Activated T-cell treated with anti-CD3 and anti-CD28 coated beads, Interleukin-2, amount 50 U/mL, for 72 hours (primary cell): Measurements from ENCODE around the gene FGFR3. TPM values are rescaled to one million over a fixed set of nuclear protein-coding genes. Genes with fewer than 3 reads are reported as not detected.

Source experiments
- ATAC-seq, 2 donors: fragments of 150-1000 bp; cut with Tn5 transposase; replicated peaks in 1 of 2; 2 replicates each; pipeline ENCODE4 v1.10.0; 2021; ENCODE audit warnings: moderate library complexity in 2 of 2, mild to moderate bottlenecking in 1 of 2
- DNase-seq, 2 donors: peaks; one replicate each; pipeline ENCODE4 v3.0.0; 2021 to 2022; ENCODE audit warnings: mixed read lengths in 1 of 2
- H3K27ac Mint-ChIP-seq: one replicate; pipeline ENCODE4 v1.8.0; 2022; ENCODE audit warnings: mild to moderate bottlenecking, moderate library complexity, mixed read lengths
- H3K27me3 Mint-ChIP-seq: one replicate; pipeline ENCODE4 v1.8.0; 2022; ENCODE audit warnings: low read depth, mixed read lengths
- H3K36me3 Mint-ChIP-seq, 2 donors: one replicate each; pipeline ENCODE4 v1.8.0; 2022; ENCODE audit warnings: mixed read lengths in 2 of 2, mild to moderate bottlenecking in 1 of 2; ENCODE audit not compliant: insufficient read depth in 2 of 2
- H3K4me1 Mint-ChIP-seq: one replicate; pipeline ENCODE4 v1.8.0; 2022; ENCODE audit warnings: low read depth, mixed read lengths
- H3K4me3 Mint-ChIP-seq, 2 donors: one replicate each; pipeline ENCODE4 v1.8.0; 2022; ENCODE audit warnings: mild to moderate bottlenecking in 2 of 2, mixed read lengths in 2 of 2, moderate library complexity in 2 of 2
- H3K9me3 Mint-ChIP-seq, 2 donors: one replicate each; pipeline ENCODE4 v1.8.0; 2022; ENCODE audit warnings: mixed read lengths in 2 of 2
- total RNA-seq, 2 donors: library from RNA; stranded (reverse); gene quantifications; one replicate each; pipeline ENCODE4 v1.2.3, GENCODE V29; 2022

Gene FGFR3
- total RNA-seq, 2 donors from 2014 or later: 0.36 TPM; not detected in 1

DNA sequence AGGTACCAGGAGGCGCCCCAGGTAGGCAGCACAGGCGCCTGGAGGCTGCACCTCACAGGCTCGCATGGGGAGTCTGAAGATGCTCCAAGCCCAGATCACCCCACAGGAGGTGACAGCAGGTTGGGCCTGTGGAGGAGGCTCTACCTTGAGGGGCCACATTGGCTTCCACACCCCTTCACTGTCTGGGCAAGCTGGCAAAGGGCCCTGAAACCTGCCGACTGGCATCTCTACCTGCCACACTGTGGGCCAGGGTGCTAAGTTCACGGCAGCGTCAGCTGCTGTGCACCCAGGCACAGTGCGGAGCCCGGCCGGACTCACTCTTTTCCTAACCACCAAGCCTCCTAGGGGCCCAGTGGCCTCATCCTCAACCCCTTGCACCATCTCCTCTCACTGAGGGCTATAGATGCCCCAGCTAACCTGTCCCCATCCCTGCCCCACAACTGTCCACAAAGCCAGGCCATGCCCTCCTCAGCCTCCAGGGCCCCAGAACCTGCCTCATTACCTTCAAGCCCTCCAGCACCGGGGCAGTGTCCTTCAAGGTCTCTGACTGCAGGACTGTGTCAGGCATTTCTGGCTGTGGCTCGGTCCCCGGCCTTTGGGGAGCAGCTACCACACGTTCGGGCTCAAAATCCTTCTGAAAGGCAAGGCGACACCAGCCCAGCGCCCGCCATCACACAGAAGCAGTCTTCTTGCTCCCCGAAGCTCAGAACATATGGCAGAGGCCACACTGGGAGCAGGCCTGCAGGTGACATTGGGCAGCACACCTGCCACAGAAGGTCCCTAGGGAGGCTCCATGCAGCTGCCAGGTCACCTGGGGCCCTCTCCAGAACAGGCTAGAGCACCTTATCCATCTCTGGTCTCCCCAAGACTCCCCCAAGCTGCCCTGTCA lies 28.8 kb downstream of the FGFR3 start:
- Mint-ChIP-seq H3K4me1 (no peaks in the 10 kb centered on the region), H3K4me3 (no peak overlapping the region), H3K9me3 (no peaks in the 10 kb centered on the region), H3K27me3 (no peaks in the 10 kb centered on the region), H3K27ac (no peak overlapping the region), H3K36me3 (peaks cover 1 to 20% of the 10 kb centered on the region in 2 donors)
- DNase-seq (no peak), ATAC-seq (no peak)

DNA sequence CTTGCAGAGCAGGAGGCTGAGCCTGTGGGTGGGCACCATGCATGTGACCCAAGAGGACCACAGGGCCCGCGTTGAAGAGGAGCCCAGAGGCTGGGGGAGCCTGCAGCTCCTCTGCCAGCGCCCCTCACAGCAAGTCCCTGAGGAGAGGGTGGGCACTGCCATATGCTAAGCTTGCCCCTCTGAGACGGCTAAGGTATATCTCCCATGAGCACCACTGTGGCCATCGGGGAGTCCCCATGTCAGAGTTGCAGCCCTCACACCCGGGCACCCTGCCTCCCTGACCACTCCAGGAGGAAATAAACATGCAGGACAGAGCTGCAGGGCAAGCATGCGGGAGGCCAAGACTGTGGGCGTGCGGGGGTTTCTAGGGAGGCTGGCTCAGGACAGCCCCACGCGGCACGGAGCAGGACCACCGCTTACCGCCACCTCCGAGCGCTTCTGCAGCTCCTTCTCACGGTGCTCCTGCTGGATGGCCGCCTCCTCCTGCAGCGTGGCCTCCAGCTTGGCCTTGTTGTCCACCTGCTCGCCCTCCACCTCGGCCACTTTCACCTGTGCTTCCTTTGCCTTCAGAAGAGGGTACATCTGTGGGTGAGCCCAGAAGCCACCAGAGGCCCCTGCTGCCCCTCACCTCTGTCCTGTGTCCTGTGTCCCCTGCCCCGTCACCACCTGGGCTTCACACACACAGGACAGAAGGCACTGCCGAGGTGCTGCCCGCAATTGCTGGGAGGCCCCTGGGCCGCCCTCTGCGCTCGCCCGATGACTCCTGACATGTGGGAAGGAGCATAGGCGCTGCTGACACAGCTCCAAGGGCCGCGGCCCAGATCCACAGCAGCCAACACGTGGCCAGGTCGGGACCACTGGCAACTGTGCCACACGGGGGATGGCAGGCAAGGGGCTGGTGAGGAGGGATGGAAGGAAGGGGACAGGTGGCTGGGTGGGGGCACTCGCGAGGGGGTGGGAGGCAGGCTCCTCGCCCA lies 29.8 kb downstream of the FGFR3 start:
- H3K27me3 Mint-ChIP-seq: no peaks in the 10 kb centered on the region
- ATAC-seq: no peak
- no peaks in the 10 kb centered on the region for H3K4me1 Mint-ChIP-seq
- peaks cover 1 to 20% of the 10 kb centered on the region in 2 donors for H3K36me3 Mint-ChIP-seq
- no peaks in the 10 kb centered on the region for H3K9me3 Mint-ChIP-seq
- DNase-seq: no peak
- H3K4me3 Mint-ChIP-seq: no peak overlapping the region
- H3K27ac Mint-ChIP-seq: no peak overlapping the region

DNA sequence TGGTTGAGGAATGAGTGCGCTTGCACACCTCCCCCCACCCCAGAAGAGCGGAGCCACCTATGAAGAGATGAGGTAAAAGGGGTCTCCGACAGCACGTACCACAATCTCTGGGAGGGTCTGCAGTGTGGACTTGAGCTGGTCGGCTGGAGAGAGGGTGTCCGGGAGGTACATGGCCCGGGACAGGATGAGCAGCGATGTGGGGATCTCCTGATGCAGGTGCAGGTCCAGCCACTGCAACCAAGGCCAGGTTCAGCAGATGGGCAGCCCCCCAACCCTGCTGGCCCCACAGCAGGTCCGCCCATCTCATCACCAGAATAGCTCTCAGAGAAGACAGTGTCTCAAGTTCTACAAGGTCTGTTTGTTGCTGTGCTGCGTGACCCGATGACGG lies 30.4 kb downstream of the FGFR3 start:
- Mint-ChIP-seq H3K4me3 (no peak overlapping the region), H3K27me3 (no peaks in the 10 kb centered on the region), H3K4me1 (no peaks in the 10 kb centered on the region), H3K27ac (no peak overlapping the region), H3K36me3 (peaks cover 1 to 16% of the 10 kb centered on the region in 2 donors), H3K9me3 (no peaks in the 10 kb centered on the region)
- DNase-seq (no peak), ATAC-seq (no peak)

DNA sequence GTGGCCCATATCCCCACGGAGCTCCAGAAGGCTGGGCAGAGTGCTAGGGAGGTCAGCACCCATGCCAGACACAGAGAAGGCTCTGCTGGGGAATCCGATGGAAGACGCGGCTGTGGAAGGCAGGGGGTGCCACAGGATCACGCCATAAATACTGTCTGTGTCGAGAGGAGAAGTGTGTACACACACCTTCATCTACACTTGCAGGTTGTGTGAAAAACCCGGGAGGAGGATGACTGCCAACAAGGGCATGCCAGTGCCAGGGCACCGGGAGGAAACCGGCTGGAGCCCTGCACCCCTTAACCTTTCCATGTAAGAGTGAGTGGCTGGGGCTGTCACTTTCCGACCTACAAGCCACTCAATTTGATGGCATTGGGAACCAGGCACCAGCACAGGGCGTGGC lies 31.7 kb downstream of the FGFR3 start:
- Mint-ChIP-seq H3K36me3 (peaks cover 1 to 14% of the 10 kb centered on the region in 2 donors), H3K9me3 (no peaks in the 10 kb centered on the region), H3K4me1 (no peaks in the 10 kb centered on the region), H3K27ac (no peak overlapping the region), H3K4me3 (no peak overlapping the region), H3K27me3 (no peaks in the 10 kb centered on the region)
- no peak for ATAC-seq
- no peak for DNase-seq

DNA sequence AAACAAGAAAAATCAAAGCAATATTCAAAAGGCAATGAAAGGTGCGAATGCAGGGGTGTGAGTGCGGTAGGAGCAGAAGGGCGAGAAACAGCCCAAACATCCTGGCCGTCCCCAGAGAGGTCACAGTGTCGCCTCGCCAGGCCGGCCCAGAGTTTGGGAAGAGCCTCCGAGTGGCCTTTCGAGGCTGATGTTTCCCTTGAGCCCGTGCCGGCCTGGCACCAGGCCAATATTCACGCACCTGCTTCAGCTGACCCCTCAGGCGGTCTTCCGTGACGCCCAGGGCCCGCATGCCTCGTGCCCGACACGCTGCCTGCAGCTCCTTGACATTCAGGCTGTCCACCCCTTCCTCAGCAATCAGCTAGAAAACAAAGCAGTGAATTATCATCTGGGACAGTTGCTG lies 32.2 kb downstream of the FGFR3 start:
- Mint-ChIP-seq H3K4me3 (no peak overlapping the region), H3K36me3 (peaks cover 3 to 14% of the 10 kb centered on the region in 2 donors), H3K27ac (no peak overlapping the region), H3K27me3 (no peaks in the 10 kb centered on the region), H3K4me1 (no peaks in the 10 kb centered on the region), H3K9me3 (no peaks in the 10 kb centered on the region)
- no peak for ATAC-seq
- DNase-seq: no peak

DNA sequence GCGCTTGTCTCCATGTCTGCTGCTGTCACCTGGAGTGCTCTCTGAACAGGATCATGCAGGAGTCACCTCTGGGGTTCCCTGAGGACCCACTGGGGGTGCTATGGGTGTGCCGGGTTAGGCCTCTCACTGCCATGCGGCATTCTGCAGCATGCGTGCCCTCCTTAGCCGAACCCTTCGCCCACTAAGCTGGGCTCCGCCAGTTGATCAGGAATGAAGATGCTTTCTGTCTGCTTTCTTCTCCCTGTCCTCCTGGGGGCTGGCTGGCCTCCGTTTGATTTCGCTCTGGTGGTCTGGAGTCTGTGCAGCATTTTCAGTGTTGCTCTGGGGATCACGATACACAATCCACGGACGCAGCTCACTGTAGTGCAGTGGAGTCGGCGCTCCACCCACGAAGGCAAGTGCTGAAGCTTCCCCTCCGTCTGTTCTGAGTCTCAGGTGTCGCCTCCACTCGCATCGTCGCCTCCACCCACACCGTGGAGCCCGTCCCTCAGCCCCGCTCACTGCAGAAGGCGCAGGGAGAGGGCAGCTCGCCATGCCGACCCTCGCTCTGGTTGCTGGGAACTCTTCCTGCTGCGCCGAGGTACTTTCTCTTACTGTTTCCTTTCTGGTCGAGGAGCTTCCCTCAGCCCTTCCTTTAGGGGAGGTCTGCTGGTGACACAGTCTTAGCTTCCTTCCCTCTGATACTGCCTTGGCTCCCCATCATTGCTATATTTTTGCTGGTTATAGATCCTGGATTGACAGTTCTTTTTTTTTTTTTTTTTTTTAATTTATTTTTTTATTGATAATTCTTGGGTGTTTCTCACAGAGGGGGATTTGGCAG lies 33.6 kb downstream of the FGFR3 start:
- H3K9me3 Mint-ChIP-seq: no peaks in the 10 kb centered on the region
- H3K27me3 Mint-ChIP-seq: no peaks in the 10 kb centered on the region
- H3K36me3 Mint-ChIP-seq: peaks cover 3 to 17% of the 10 kb centered on the region in 2 donors
- H3K4me3 Mint-ChIP-seq: no peak overlapping the region
- H3K4me1 Mint-ChIP-seq: peaks cover 4% of the 10 kb centered on the region
- H3K27ac Mint-ChIP-seq: no peak overlapping the region
- DNase-seq (no peak), ATAC-seq (no peak)

DNA sequence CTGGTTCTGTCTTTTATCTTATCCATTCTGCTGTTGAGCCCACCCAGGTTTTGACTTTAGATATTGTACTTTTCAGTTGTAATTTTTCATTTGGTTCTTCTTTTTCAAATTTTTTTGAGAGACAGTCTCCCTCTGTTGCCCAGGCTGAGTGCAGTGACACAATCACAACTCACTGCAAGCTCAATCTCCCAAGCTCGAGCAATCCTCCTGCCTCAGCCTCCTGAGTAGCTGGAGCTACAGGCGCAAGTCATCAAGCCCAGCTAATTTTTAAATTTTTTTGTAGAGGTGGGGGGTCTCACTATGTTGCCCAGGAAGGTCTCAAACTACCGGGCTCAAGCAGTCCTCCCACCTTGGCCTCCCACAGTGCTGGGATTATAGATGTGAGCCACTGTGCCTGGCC lies 37.1 kb downstream of the FGFR3 start:
- H3K36me3 Mint-ChIP-seq: peaks cover 3 to 14% of the 10 kb centered on the region in 2 donors
- H3K9me3 Mint-ChIP-seq: no peaks in the 10 kb centered on the region
- no peak overlapping the region for H3K27ac Mint-ChIP-seq

DNA sequence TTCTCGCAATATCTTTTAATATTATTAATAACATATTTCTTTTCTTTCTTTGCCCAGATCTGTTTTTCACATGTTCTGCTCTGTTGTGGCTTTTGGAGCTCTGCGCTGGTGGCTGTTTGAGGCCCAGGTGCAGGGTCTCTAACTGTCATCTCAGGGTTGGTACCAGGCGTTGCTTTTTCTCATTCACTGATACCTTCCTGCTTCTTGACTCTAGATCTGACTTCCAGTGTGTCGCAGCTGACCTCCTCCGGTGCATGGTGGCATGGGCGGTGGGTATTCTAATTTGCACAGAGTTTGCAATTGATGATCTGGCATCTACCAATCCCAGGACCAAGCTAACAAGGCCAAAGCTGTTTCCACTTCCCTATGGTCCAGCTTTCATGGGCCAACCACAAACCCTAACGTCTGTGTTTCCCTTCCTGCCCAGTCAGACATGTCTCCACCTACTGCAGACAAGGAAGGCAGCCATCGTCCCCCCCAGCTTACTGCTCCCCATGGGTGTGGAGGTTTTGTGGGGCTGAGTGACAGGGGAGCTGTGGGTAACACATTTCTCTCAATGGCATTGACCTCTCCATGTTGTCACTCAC lies 37.6 kb downstream of the FGFR3 start:
- H3K9me3 Mint-ChIP-seq: no peaks in the 10 kb centered on the region
- no peak overlapping the region for H3K27ac Mint-ChIP-seq
- peaks cover 10% of the 10 kb centered on the region for H3K4me1 Mint-ChIP-seq
- peaks cover 3 to 14% of the 10 kb centered on the region in 2 donors for H3K36me3 Mint-ChIP-seq
- H3K4me3 Mint-ChIP-seq: no peak overlapping the region
- no peak for DNase-seq
- ATAC-seq: no peak
- no peaks in the 10 kb centered on the region for H3K27me3 Mint-ChIP-seq

More for the DNA sequence above, 37.1 kb downstream of the FGFR3 start:
- H3K4me1 Mint-ChIP-seq: peaks cover 10% of the 10 kb centered on the region
- no peak for ATAC-seq
- no peaks in the 10 kb centered on the region for H3K27me3 Mint-ChIP-seq
- H3K4me3 Mint-ChIP-seq: no peak overlapping the region
- no peak for DNase-seq

DNA sequence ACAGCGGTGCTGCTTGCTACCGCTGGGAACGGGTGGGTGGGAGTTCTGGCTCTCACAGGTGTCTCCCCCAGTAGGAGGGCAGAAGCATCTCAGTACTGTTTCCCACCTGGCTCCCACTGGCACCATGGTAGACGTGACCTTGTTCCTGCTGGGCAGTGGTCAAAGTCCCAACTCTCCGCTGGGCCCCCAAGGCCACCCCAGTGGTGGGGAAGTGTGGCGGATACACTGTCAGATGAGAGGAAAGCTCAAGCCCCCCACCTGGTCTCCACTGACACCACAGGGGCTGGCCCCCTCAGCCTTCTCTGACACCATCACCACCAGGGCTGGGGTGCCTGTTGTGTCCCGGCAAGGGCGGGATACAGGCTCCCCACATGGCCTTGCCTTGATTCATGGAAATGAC lies 38.2 kb downstream of the FGFR3 start:
- no peak overlapping the region for H3K4me3 Mint-ChIP-seq
- H3K27me3 Mint-ChIP-seq: no peaks in the 10 kb centered on the region
- no peak for ATAC-seq
- H3K36me3 Mint-ChIP-seq: peaks cover 3 to 15% of the 10 kb centered on the region in 2 donors
- H3K4me1 Mint-ChIP-seq: peaks cover 10% of the 10 kb centered on the region
- no peak for DNase-seq
- no peak overlapping the region for H3K27ac Mint-ChIP-seq
- no peaks in the 10 kb centered on the region for H3K9me3 Mint-ChIP-seq

DNA sequence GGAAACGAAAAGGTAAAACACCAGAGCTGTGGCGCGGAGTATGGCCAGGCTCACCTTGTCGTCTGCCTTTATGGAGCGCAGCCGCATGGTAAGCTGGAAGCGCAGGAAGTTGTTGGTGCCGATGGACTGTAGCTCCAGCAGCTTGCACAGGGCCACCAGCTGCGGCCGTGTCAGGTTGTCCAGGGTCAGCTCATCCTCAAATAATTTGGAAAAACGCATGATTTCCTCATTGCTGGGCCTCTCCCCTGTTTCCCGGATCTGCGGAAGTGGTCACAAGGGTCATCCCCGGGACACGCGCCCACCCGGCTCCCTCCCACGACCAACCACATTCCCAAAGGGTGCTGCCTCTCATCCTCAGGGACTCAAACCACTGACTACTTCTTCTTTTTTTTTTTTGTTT lies 39.6 kb downstream of the FGFR3 start:
- H3K27ac Mint-ChIP-seq: no peak overlapping the region
- no peak for ATAC-seq
- H3K36me3 Mint-ChIP-seq: peaks cover 3 to 15% of the 10 kb centered on the region in 2 donors

DNA sequence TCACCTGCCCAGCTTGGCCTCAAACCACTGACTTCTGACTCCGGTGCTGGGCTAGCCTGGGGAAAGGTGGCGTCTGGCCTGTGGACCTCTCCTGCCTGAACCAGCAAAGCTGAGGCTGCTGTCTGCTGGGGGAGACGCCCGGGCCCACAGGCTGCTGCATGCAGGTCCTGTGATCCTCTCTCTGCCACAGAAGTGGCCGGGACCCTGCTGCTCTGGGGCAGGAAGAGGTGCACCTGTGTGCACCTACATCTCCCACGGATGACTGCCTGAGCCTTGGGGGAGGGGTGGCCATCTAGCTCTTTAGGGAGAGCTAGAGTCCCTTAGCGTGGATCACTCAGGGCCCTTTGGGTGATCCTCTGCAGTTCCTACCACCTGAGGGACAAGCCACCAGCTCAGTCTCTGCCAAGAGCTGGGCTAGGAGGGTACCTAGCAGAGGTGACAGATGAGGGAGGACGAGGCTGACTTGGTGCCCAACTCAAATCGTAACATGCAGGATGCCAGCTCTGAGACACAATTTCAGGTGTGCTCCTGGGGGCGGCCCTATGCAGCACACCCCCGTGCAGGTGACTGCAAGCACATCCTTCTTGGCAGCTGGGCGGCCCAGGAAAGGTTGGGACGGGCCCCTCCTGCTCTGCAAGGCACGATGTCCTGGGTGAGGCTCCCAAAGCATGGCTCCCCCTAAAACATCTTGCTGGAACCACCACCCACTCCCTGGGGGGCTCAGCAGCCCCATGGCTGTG lies 40.4 kb downstream of the FGFR3 start:
- Mint-ChIP-seq H3K27me3 (no peaks in the 10 kb centered on the region), H3K9me3 (no peaks in the 10 kb centered on the region), H3K4me1 (peaks cover 10% of the 10 kb centered on the region), H3K4me3 (no peak overlapping the region), H3K27ac (no peak overlapping the region), H3K36me3 (peaks cover 3 to 15% of the 10 kb centered on the region in 2 donors)
- no peak for ATAC-seq
- DNase-seq: no peak

More for the DNA sequence above, 39.6 kb downstream of the FGFR3 start:
- no peaks in the 10 kb centered on the region for H3K9me3 Mint-ChIP-seq
- no peak for DNase-seq
- H3K4me3 Mint-ChIP-seq: no peak overlapping the region
- no peaks in the 10 kb centered on the region for H3K27me3 Mint-ChIP-seq
- H3K4me1 Mint-ChIP-seq: peaks cover 10% of the 10 kb centered on the region
